ENCODE data around the gene NR5A2.

Gene NR5A2

DNA sequence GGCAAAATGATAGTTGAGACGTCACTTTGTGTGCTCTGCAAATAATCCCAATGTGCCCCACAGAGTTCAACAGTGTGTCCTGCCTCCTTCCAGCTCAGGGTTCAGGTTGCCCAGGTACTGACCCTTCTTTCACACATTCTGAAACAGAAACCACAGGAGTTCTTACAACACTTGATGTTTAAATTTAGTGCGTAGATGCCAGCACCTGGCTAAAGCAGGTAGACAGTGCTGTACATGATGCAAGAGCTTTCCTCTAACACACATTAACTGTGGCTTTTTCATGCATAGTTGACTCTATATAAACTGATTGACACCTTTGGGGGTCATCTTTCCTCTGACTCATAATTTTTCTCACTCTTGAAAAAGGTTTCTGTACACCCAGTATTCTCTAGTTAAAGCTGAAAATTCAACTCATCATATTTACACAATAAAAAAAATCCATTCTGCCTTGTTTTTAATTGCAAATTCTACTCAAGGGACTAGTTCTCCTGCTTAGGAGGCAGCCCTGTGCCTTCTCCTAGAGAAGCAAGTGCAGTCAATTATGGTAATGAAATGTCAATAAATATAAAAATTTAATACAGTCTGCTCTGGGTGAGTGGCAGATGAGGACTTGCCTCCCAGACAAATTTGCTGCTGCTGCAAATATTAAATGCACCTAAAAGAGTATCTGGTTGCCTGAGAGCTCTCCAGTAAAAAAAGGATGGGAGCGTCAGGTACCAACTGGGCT, 91.4 kb downstream of the NR5A2 start:
- no peak overlapping the region for H3K4me3 ChIP-seq (ENCODE audit: low read depth, low read length)
- TF ChIP-seq, protein P1, sequence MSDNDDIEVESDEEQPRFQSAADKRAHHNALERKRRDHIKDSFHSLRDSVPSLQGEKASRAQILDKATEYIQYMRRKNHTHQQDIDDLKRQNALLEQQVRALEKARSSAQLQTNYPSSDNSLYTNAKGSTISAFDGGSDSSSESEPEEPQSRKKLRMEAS (IDR thresholded peaks at IDR 0.05; ENCODE audit: low read depth, low read length) = no peak
- no peak for DNase-seq (ENCODE audit: low read depth)

DNA sequence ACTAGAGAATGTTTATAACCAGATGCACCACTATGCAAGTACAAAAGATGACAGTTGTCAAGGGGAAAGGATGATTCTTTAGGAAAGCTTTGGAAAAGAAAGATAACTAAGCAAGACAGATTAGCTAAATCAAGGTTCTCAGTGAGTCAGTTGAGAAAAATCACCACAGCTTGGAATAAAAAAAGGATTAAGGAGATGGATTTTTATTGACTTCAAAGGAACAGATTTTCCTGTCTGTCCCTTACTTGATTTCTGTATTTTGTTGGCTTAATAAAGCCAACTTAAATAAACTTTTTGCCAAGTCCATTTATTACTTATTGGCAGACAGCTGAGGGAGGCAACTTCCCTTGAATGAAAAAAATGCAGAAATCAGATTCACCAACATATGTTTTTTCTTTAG, 93.9 kb downstream of the NR5A2 start:
- TF ChIP-seq POLR2A (IDR thresholded peaks at IDR 0.05; ENCODE audit: extremely low read depth, insufficient read length) (no peak), MYC (IDR thresholded peaks at IDR 0.05; ENCODE audit: low read depth, low read length) (no peak)
- TF ChIP-seq, protein P1 (IDR thresholded peaks at IDR 0.05; ENCODE audit: low read depth, low read length) = no peak
- TF ChIP-seq, protein P2, sequence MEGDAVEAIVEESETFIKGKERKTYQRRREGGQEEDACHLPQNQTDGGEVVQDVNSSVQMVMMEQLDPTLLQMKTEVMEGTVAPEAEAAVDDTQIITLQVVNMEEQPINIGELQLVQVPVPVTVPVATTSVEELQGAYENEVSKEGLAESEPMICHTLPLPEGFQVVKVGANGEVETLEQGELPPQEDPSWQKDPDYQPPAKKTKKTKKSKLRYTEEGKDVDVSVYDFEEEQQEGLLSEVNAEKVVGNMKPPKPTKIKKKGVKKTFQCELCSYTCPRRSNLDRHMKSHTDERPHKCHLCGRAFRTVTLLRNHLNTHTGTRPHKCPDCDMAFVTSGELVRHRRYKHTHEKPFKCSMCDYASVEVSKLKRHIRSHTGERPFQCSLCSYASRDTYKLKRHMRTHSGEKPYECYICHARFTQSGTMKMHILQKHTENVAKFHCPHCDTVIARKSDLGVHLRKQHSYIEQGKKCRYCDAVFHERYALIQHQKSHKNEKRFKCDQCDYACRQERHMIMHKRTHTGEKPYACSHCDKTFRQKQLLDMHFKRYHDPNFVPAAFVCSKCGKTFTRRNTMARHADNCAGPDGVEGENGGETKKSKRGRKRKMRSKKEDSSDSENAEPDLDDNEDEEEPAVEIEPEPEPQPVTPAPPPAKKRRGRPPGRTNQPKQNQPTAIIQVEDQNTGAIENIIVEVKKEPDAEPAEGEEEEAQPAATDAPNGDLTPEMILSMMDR (IDR thresholded peaks at IDR 0.05; ENCODE audit: low read depth, low read length) = no peak
- H3K4me3 ChIP-seq (ENCODE audit: low read depth, low read length) = no peak overlapping the region
- DNase-seq (ENCODE audit: low read depth) = no peak

DNA sequence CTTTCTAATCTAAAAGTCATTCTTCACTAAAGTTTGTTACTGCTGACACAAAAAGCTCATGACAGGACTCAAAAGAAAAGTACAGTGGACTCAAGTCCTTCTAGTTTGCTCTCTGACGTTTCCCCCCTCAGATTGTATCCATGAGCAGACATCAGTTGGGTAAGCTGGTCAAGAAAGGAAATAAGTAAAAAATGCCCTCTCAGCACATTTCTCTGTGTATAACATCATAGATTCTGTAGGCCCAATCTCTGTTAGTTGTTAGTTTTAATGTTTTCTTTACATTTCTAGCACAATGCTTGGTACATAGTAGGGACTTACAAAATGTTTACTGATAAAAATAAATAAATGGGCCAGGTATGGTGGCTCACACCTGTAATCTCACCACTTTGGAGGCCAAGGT, 96.8 kb downstream of the NR5A2 start:
- no peak for TF ChIP-seq POLR2A (IDR thresholded peaks at IDR 0.05; ENCODE audit: extremely low read depth, insufficient read length)
- TF ChIP-seq, protein P2 (IDR thresholded peaks at IDR 0.05; ENCODE audit: low read depth, low read length) = no peak
- TF ChIP-seq, protein P1 (IDR thresholded peaks at IDR 0.05; ENCODE audit: low read depth, low read length) = no peak
- no peak for TF ChIP-seq MYC (IDR thresholded peaks at IDR 0.05; ENCODE audit: low read depth, low read length)
- DNase-seq (ENCODE audit: low read depth) = no peak
- no peak overlapping the region for H3K4me3 ChIP-seq (ENCODE audit: low read depth, low read length)

DNA sequence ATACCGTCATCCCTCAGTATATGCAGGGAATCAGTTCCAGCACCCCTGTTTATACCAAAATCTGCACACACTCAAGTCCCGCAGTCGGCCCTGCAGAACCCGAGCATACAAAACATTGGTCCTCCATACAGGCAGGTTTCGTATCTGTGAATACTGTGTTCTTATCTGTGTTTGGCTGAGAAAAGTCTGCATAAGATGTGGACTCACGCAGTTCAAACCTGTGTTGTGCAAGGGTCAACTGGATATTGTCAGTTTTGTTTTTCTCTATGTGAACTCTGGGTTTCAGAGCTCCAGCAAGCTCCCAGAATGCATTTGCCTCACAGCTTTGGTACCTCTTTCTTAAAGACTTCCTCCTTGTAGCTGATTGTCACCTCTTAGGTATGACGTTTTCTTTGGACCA, 100.6 kb downstream of the NR5A2 start:
- no peak for TF ChIP-seq MYC (IDR thresholded peaks at IDR 0.05; ENCODE audit: low read depth, low read length)
- TF ChIP-seq, protein P1 (IDR thresholded peaks at IDR 0.05; ENCODE audit: low read depth, low read length) = no peak
- no peak for TF ChIP-seq POLR2A (IDR thresholded peaks at IDR 0.05; ENCODE audit: extremely low read depth, insufficient read length)
- TF ChIP-seq, protein P2 (IDR thresholded peaks at IDR 0.05; ENCODE audit: low read depth, low read length) = no peak
- DNase-seq (ENCODE audit: low read depth) = no peak
- H3K4me3 ChIP-seq (ENCODE audit: low read depth, low read length) = no peak overlapping the region

DNA sequence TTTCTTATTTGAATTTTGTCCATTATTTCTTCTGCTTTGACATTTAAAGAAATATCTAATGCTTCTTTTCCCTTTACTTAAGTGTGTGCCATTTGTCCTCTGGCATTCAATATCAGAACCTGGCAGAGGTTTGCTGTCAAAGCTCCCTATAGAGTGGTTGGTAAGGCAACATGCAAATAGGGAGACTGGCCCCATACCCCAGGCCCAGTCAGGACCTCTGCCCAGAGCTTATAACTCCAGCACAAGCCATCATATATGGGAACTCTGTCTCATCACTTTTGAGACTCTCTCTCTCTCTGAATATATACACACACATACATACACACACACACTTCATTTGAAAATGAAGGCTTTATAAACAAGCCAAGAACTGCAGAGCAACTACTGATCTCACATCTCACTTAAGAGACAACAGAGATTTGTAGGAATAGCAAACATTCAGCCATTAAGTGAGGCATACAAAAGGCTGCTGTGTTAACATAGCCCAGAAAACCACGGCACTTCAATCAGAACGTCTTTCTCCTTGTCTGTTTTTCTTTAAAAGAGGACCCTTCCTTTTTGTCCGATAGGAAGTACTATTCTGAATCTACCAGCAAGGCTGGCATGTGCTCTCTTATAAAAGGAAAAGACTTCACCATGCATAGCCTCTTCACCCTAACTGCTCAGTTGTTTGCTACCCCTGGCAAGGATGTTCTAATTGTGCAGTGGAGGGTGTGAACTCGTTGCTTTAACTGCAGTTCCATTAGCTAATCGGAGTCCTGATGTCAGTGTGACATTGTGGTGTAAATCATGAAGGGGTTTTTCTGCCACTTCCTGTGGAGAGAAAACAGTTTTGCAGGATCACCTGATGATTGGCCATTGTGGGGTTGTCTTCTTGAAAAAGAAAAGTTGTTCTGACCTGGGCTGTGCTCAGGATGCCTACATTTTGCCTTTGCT, 101.7 kb downstream of the NR5A2 start:
- no peak overlapping the region for H3K4me3 ChIP-seq (ENCODE audit: low read depth, low read length)
- no peak for DNase-seq (ENCODE audit: low read depth)
- no peak for TF ChIP-seq MYC (IDR thresholded peaks at IDR 0.05; ENCODE audit: low read depth, low read length)
- TF ChIP-seq, protein P1 (IDR thresholded peaks at IDR 0.05; ENCODE audit: low read depth, low read length) = no peak
- TF ChIP-seq, protein P2 (IDR thresholded peaks at IDR 0.05; ENCODE audit: low read depth, low read length) = no peak
- no peak for TF ChIP-seq POLR2A (IDR thresholded peaks at IDR 0.05; ENCODE audit: extremely low read depth, insufficient read length)

DNA sequence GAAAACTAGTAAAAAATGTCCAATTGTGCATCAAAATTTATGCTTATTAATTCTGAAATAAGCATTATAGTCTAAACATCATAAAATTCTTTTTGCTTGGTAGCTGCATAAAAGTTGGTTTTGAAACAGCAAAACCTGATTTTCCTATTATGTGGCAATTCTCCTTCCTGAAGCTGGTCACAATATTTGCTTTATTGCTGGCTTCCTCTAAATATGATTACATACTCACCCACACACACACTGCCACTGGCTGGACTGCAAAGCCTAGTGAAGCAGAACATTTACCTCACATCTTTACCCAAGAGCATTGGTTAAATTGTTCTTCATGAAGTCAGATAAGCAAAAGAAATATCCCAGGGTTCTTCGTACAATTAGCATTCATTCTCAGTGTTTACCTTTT, 103.0 kb downstream of the NR5A2 start:
- TF ChIP-seq, protein P2 (IDR thresholded peaks at IDR 0.05; ENCODE audit: low read depth, low read length) = no peak
- no peak overlapping the region for H3K4me3 ChIP-seq (ENCODE audit: low read depth, low read length)
- DNase-seq (ENCODE audit: low read depth) = peak; percentile 30

All from NB4 (cell line).